Skin epidermis (tissue), 12 donors: ENCODE measurements around the gene ARFGAP3.

Source experiments
- H3K27ac ChIP-seq, 21 experiments: fragments of 200-600 bp; sonication (generic) in 11 of 21; one replicate each; pipeline ENCODE4 v1.5.0; 2020; ENCODE audit warnings: mild to moderate bottlenecking in 3 of 21, inconsistent platforms in 2 of 21, moderate library complexity in 2 of 21
- H3K4me3 ChIP-seq, 7 experiments: fragments of 200-600 bp; sonication (generic) in 2 of 7; one replicate each; pipeline ENCODE4 v1.5.0; 2020; ENCODE audit warnings: inconsistent platforms in 2 of 7, mild to moderate bottlenecking in 2 of 7, moderate library complexity in 1 of 7

Gene ARFGAP3

DNA sequence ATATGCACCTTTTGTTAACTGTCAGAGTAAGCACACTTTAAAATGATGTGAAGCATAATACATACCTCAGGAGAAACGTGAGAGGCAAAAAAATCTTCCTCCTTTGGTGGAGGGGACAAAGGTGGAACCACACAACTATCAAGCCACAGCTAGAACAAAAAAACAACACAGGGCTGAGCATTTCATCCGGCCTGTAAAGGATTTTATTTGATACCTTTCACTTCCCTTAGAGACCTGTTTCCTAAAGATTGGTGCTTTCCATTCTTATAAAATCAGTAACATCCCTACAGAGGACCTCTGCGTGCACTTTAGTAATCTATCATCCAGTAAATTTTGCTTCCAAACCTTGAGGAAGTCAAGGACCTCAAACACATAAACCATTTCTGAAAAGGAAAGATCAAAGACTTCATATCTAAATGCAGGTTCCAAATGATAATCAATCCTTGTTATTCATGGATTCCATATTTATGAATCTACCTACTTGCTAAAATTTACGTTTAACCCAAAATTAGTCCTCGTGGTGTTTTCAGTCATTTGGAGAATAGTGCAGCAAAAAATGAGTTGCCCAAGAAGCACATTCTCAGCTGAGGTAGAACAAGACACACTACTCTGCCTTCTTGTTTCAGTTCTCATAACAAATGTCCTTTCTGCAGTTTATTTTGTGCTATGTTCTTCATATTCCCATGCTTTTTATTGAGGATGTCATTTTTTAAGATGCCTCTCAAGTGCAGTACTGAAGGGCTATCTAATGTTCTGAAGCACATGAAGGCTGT lies 22.7 kb downstream of the ARFGAP3 start:
- Histone ChIP-seq H3K4me3 (no peak overlapping the region), H3K27ac (no peak overlapping the region)

DNA sequence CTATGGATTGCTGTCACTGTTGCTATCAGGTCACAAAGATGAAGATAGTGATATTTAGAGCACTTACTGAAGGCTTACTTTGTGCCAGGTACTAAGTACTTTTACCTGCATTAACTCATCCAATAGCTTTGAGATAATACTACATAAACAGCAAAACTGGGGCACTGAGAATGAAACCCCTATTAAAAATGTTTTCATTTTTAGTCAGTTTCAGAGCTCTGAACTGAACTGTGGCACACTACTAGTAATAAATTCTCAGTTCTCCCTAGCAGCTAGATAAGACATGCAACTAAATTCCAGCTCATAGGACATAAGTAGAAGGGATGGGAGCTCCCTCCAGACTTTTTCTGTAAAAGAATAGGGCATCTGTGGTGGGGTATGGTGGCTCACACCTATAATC lies 24.0 kb downstream of the ARFGAP3 start:
- Histone ChIP-seq H3K27ac (no peak overlapping the region), H3K4me3 (no peak overlapping the region)

DNA sequence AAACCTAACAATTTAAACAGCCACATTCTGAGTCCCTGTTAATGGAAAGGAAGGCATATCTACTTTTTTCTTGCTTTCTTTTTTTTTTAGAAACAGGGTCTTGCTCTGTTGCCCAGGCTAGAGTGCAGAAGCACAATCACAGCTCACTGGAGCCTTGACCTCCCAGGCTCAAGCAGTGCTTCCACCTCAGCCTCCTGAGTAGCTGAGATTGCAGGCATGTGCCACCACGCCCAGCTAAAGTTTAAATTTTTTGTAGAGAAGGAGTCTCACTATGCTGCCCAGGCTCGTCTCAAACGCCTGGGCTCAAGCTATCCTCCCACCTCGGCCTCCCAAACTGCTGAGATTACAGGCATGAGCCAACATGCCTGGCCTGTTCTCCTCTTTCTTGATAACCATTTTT lies 25.4 kb downstream of the ARFGAP3 start:
- no peak overlapping the region for H3K4me3 ChIP-seq
- no peak overlapping the region for H3K27ac ChIP-seq

DNA sequence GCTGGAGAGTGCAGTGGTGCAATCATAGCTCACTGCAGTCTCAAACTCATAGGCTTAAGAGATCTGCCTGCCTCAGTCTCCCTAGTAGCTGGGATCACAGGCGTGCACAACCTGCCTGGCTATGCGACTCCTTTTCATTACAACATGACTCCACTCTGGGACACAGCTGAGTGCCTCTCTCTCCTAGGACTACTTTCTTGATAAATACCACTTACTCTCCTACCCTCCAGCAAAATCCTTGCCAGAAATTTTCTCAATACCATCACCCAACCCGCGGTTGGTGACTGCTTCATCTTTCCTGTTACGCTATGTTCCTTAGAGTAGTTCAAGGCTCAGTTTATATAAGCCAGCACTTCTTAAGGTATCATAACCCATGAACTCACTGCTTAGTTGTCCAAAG lies 26.9 kb downstream of the ARFGAP3 start:
- Histone ChIP-seq H3K4me3 (no peak overlapping the region), H3K27ac (no peak overlapping the region)

DNA sequence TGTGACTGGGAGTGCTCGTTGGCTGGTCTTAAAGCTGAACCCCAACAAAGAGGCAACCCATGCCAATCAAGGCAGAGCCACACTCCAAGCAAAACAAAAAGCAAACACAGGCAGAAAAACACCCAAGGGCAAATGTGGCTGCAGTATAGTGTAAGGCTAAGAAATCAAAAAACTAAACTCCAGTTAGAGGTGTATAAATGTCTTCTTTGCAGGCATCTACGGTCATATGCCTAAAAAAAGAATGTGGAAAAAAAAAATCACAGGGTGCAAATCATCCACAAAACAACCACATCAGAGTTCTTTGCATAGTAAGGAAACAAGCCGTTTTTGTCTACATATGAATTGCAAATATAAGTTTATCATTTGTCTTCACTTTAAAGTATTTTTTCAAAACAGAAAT lies 27.8 kb downstream of the ARFGAP3 start:
- H3K4me3 ChIP-seq, result no peak overlapping the region
- H3K27ac ChIP-seq, result no peak overlapping the region

DNA sequence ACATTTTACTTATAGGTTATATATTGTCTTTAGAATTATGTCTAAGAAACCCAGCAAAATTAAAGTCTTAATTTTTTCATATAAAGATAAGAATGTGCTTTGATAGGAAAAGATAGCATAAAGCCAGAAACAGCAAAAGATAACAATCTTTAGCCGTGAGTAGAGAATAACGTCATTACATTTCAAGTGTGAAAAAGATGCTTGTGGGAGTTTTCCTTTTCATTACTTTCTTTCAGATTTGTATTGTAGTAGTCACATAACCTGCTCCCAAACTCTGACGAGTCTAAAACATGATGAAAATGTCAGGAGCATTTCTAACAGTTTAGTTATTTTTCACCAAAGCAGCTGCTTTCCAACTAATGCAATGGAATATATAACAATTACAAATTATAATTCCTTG lies 31.3 kb downstream of the ARFGAP3 start:
- H3K27ac ChIP-seq, result no peak overlapping the region
- H3K4me3 ChIP-seq, result no peak overlapping the region

DNA sequence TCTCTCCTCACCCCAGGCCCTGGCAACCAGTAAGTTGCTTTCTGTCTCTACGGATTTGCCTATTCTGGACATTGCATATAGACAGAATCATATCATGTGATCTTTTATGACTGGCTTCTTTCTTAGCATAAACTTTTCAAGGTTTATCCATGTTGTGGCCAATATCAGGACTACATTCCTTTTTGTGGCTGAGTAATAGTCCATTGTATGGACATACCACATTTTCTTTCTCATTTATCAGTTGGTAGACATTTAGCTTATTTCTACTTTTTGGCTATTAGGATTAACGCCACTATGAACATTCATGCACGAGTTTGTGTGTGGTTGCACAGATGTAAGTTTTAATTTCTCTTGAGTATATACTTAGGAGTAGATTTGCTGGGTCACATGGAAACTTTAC lies 35.7 kb downstream of the ARFGAP3 start:
- no peak overlapping the region for H3K27ac ChIP-seq
- no peak overlapping the region for H3K4me3 ChIP-seq

DNA sequence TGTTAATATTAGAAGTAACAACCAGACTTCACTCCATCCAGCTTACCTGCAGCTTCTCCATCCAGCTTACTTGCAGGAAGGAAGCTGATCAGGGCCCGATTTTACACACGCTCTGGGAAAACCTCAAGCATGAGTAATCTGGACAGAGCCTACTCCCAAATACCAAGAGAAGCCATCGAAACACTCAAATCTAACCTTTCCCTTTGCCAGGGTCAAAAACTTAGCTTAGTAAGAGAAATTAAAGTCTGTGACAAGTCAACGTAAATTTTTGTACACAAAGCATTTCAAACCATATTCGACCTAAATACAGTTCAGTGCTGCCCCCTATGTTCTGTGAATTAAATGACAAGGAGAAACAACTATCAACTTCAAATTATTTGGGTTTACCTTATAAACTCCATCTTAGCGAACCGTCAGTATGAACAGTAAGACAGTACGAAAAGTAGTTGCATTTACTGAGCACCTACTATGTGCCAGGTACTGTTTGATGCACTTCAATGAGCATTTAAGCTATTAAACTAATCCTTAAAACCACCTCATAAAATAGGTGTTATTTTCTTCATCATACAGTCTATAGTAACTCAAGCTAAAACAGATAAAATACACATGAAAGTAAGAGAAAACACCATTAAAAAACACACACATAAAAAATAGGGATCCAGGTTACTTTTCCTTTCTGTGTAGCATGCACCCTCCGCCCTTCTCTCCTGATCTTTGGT lies 36.9 kb downstream of the ARFGAP3 start:
- H3K27ac ChIP-seq, result peak overlapping the region in 3 of 21 experiments; percentile 5 to 62 (median 14)
- H3K4me3 ChIP-seq, result no peak overlapping the region

DNA sequence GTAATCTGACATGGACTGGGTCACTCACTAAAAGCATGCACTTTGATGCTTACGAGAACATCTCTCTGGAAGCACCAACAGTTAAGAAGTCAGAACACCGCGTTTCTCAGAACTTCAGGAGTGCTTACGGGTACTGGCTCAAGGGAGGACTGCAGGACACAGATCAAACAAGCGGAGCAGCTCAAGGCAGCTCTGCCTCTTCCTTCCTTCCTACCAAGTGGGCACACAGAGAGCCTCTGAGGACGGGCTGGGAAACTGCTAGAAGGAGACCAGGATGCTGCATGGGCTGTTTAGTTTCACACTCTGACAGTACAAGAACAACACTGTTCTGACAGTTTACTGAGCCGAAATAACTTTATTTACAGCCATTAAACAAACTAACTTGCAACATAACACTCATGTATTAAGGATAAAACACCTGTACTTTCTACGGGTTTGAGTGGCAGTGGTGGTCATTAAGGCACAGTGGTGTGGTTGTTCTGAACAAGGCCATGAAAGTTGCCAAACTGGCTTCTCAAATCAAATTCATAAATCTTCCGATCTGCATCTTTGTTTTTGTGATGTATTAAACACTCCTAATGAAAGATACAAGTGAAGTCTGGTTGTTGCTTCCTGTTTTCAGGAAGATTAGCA lies 37.5 kb downstream of the ARFGAP3 start:
- H3K27ac ChIP-seq, result peak overlapping the region in 4 of 21 experiments; percentile 5 to 62 (median 13)
- H3K4me3 ChIP-seq, result no peak overlapping the region

DNA sequence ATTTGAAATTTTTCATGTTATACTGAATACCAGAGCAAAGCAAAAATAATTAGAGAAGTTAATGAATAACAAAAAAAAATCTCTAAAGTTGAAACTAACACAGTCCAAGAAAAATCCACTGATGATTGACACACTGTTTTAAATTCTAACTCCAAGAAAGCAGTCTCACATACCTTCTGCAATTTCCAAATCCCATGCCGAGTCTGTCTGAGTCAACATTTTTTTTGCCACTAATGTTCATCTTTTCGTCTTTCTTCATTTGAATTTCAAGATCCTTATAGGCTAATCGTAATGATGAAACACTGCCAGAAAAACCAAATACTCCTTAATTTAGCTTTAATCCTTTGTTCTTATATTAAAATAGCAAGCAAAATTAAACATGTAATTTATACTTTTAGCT lies 39.5 kb downstream of the ARFGAP3 start:
- no peak overlapping the region for H3K4me3 ChIP-seq
- no peak overlapping the region for H3K27ac ChIP-seq

DNA sequence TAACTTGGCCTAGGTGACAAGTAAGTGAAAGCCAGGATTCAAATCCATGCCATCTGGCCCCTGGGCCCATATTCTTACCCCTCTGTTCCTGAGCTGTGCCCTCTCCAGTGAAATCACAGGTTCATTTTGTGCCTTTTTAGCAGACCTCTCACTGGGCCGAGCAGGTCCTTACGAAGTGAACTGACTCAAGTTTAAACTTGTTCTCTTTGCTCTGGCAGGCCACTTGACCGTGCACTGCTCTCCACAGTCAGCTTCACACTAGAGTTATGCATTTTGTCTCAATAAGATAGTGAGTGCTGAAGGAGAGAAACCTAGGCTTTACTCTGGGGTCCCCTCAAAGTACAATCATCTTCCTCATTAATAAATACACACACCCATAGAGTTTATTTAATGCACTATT lies 40.7 kb downstream of the ARFGAP3 start:
- no peak overlapping the region for H3K4me3 ChIP-seq
- H3K27ac ChIP-seq, result no peak overlapping the region

DNA sequence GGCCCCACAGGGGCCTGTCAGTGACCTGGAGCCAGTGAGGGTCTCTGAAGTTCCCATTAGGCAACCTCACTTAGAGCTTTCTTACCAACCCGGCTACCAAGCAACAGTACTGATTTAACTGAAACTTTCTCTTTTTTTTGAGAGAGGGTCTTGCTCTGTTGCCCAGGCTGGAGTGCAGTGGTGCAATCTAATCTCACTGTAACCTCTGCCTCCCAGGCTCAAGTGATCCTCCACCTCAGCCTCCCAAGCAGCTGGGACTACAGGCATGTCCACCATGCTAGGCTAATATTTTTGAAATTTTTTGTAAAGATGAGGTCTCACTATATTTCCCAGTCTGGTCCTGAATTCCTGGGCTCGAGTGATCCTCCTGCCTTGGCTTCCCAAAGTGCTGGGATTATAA lies 42.5 kb downstream of the ARFGAP3 start:
- Histone ChIP-seq H3K4me3 (no peak overlapping the region), H3K27ac (peak overlapping the region in 1 of 21 experiments; percentile 4)

DNA sequence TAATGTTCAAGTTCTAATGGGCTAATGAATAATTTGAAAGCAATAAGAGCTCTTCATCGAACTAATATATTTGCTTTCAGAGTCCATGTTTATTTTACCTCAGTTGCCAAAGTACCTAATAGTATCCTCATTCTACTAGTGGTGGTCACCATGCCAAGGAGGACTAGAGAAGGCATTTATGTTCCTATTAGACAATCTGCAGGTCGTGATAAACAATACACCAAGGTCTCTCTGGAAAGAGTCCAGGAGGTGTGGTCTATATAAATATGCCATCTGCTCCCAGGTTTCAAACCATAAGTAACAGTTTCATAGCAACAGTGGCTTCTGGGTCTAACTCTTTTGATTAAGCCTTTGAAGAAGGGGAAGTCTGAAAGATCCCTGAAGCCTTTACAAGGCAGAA lies 42.9 kb downstream of the ARFGAP3 start:
- peak overlapping the region in 1 of 21 experiments; percentile 4 for H3K27ac ChIP-seq
- no peak overlapping the region for H3K4me3 ChIP-seq

DNA sequence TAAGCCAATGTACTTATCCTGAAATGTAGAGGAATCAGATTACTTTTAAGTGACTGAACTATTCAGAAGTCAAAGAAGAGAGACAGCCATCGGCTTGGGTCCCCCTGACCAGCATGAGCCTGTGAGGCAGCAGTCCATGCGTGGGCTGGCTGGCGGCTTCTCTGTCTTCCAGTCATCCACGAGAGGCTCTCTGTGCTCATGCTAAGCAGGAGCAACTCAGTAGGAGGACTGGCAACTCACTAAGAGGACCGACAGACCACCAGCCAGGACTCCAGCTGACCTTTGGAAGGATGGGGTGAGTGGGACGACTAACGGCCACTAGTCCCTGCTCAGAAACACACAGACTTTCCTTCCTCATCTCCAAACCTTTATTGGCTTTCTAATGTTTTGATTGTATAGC lies 43.6 kb downstream of the ARFGAP3 start:
- no peak overlapping the region for H3K4me3 ChIP-seq
- H3K27ac ChIP-seq, result no peak overlapping the region

DNA sequence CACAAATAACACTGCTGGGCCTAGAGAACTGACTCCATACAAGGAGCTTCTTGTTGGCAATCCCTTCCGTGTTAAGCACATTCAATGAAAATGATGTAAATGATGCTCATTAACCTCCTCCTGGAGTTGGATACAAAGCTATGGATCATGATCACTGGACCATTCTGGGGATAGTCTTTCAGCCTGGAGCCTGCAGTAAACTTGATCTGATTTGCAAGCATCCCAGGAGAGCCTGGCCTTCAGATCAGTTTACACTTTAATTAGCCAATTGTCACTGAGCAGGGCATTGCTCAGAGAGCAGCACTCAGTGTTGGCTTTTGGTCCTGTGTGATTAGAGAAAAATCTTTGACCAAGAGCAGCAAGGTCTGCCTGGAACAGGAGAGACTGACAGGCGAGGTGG lies 45.6 kb downstream of the ARFGAP3 start:
- Histone ChIP-seq H3K27ac (no peak overlapping the region), H3K4me3 (no peak overlapping the region)

DNA sequence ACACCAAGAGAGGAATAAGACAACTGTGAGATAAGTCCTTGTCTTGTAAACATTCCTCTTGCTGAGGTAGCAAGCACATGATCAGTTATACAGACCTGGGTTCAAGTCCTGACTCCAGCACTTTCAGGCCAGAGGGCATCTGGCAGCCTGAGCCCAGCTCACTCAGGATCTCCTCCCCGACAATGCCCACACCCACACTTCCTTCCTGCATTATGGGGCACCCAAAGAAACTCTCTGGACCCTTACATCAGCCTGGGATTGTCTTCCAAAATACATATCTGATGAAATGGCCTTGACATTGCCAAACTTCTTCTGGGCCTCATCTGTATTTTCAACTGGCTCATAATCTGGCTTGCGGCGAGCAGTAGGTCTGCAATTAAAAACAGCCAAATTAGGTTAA lies 48.6 kb downstream of the ARFGAP3 start:
- Histone ChIP-seq H3K4me3 (no peak overlapping the region), H3K27ac (no peak overlapping the region)

DNA sequence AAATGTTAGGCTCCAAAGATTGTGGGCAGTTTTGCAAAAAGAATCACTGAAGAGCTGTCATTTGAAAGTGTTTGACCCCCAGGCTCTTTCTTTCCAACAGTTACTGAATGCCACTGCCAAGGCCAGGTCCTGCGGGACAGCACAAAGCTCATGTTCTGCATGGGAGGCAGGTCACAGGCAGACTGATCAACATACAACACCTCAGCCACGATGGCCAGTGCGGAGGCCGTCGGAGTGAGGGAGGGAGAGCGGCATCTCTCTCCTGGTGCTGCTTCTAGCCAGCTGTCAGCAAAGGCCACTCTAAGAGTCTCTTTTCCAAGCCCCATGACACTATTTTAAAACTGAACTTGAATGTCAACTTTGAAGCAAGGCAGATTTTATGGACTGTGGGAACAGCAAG lies 49.9 kb downstream of the ARFGAP3 start:
- Histone ChIP-seq H3K27ac (peak overlapping the region in 1 of 21 experiments; percentile 8), H3K4me3 (no peak overlapping the region)

DNA sequence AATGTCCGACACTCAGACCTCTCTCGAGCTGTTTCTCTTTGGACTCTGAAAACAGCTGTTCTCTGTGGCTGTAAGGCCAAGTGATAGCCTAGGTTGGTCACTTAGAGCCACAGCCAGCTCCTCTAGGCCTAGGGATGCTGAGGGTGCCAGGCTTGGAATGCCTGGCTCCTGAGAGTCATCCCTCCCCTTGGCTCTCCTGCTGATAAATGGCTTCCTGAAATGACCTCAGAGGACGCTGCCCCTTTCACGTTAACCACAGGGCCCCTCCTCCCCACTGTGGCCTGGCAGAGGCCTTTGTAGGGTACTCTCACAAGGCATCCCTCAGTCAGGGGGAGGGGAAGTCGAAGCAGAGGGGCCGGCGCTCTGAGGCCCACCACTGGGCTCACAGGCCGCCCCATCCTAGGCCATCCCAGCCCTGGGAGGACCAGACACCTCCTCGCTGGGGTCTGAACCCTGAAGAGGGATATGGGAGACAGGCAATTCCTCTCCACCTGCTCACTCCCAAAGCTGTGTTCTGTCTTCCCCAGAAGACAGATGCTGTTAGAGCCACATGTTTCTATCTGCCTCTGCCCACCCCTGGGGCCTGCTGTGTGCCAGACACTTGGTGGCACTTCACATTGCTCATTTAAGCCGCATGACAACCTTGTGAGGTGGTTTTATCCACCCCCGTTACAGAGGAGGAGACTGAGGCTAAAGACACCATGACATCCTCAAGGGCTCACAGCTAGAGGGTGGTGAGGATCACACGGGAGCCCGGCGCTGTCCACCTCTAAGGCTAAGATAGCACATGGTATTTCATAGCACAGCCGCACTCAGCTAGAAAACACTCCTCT lies 50.9 kb downstream of the ARFGAP3 start:
- Histone ChIP-seq H3K4me3 (no peak overlapping the region), H3K27ac (peak overlapping the region in 16 of 21 experiments; percentile 20 to 86 (median 58))

DNA sequence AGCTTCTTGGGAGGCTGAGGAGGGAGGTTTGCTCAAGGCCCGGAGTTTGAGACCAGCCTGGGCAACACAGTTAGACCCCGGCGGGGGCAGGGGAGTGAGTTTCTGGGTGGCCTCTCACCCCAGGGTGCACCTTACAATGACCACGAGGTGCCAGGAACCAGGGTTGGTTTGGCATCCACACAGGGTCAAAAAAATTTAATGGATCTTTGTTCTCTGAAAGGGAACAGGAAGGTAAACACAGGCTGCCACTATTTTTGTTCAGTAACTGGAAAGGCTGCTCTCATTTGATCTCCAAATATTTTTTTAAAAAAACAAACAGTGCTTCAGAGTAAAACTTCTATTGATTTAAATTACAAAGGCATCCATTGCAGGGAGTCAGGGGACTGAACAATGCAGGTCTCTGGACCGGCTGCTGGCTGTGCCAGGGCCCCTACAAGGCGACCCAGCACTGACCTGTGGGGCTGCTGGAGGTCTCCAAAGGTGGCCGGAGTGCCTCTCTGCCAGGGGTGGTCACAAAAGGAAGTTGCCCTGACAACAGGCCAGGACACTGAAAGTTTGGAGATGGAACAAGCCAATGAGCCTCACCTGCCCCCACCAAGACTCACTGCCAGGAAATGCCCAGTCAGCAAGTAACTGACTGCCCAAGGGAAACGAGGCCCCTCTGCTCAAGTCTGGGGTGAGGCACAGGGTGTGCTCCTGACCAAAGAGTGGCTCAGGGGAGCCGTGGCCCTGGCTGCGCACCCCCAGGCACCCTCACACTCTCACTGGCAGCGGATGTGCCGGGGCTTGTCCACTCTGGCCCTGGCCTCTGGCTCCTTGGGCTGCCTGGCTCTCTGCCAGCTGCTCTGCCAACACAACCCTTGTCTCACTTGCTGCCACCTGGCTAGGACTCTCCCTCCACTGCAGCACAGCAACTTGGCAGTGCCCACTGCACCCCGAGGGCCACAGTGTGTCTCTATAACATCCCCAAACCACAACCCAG lies 51.8 kb downstream of the ARFGAP3 start:
- H3K27ac ChIP-seq, result peak overlapping the region in 18 of 21 experiments; percentile 2 to 86 (median 56)

More for the DNA sequence above, 51.8 kb downstream of the ARFGAP3 start:
- H3K4me3 ChIP-seq, result no peak overlapping the region
